IMR-90 (cell line): ENCODE results near the gene PLCL1. TPM values are rescaled to one million over a fixed set of nuclear protein-coding genes. Genes with fewer than 3 reads are reported as not detected.

Source experiments
- ATAC-seq: fragments of 200-7000 bp; cut with Tn5 transposase; 2 replicates; pipeline ENCODE4 v1.9.1; 2020; ENCODE audit warnings: low read depth, mild to moderate bottlenecking, moderate library complexity
- BruUV-seq: library from RNA; stranded (reverse); fragments of 400-500 nt; replicated peaks from 2 replicates; lab custom pipeline; 2021; lab: Mats Ljungman, UMichigan
- CTCF ChIA-PET: fragments of 300-600 bp; formaldehyde crosslinking; extraction: SDS; loops from one replicate; lab custom pipeline; 2021; ENCODE audit warnings: antibody characterized with exemption; lab: Yijun Ruan, JAX
- POLR2A ChIA-PET: fragments of 300-600 bp; sonication (Branson Sonifier 250); formaldehyde crosslinking; loops from one replicate; lab custom pipeline; 2022; ENCODE audit warnings: antibody characterized with exemption; ENCODE audit not compliant: unreplicated experiment; lab: Charles Lee
- DNase-seq: peaks from one replicate; pipeline ENCODE4 v3.0.0; 2013
- H2AFZ ChIP-seq: replicated peaks from 2 replicates; pipeline ENCODE3; 2013; ENCODE audit warnings: low read length, mild to moderate bottlenecking; ENCODE audit not compliant: poor library complexity
- H2AK5ac ChIP-seq: 2 replicates; pipeline ENCODE4 v1.6.1; 2013; ENCODE audit warnings: low read depth, low read length, inconsistent platforms
- H2AK9ac ChIP-seq: replicated peaks from 2 replicates; pipeline ENCODE3; 2013; ENCODE audit warnings: mild to moderate bottlenecking, low read depth, low read length, moderate library complexity; ENCODE audit not compliant: poor library complexity
- H2BK120ac ChIP-seq: 2 replicates; pipeline ENCODE4 v1.6.1; 2013; ENCODE audit warnings: low read depth, low read length, inconsistent platforms
- H2BK15ac ChIP-seq: 3 replicates; pipeline ENCODE4 v1.6.1; 2013; ENCODE audit warnings: low read depth, low read length, inconsistent platforms
- H2BK20ac ChIP-seq: 2 replicates; pipeline ENCODE4 v1.6.1; 2013; ENCODE audit warnings: low read depth, mild to moderate bottlenecking, inconsistent platforms, low read length, moderate library complexity
- H2BK5ac ChIP-seq: 2 replicates; pipeline ENCODE4 v1.6.1; 2013; ENCODE audit warnings: mild to moderate bottlenecking, low read depth, low read length, inconsistent platforms; ENCODE audit not compliant: poor library complexity, severe bottlenecking
- H3K14ac ChIP-seq: replicated peaks from 2 replicates; pipeline ENCODE4 v1.6.1; 2013; ENCODE audit warnings: low read depth, low read length, inconsistent platforms
- H3K18ac ChIP-seq: 2 replicates; pipeline ENCODE4 v1.6.1; 2013; ENCODE audit warnings: low read depth, low read length, control low read depth
- H3K23ac ChIP-seq: 2 replicates; pipeline ENCODE4 v1.6.1; 2013; ENCODE audit warnings: low read depth, low read length, inconsistent platforms
- H3K27ac ChIP-seq: 2 replicates; pipeline ENCODE4 v1.5.1; 2013; ENCODE audit warnings: mild to moderate bottlenecking, control low read depth, low read length; ENCODE audit not compliant: insufficient read depth
- H3K27me3 ChIP-seq: 2 replicates; pipeline ENCODE4 v1.6.1; 2013; ENCODE audit warnings: low read length; ENCODE audit not compliant: control insufficient read depth, insufficient read depth
- H3K36me3 ChIP-seq: 2 replicates; pipeline ENCODE4 v1.6.1; 2013; ENCODE audit warnings: low read length, mixed read lengths; ENCODE audit not compliant: control insufficient read depth, insufficient read depth
- H3K4ac ChIP-seq: 2 replicates; pipeline ENCODE4 v1.6.1; 2013; ENCODE audit warnings: low read depth, low read length, inconsistent platforms
- H3K4me1 ChIP-seq: 2 replicates; pipeline ENCODE4 v1.6.1; 2013; ENCODE audit warnings: low read length, mixed read lengths; ENCODE audit not compliant: control insufficient read depth, insufficient read depth
- H3K4me2 ChIP-seq: 2 replicates; pipeline ENCODE4 v1.6.1; 2013; ENCODE audit warnings: low read depth, mild to moderate bottlenecking, control low read depth, low read length, moderate library complexity
- H3K4me3 ChIP-seq: 2 replicates; pipeline ENCODE4 v1.5.1; 2013; ENCODE audit warnings: low read depth, mild to moderate bottlenecking, control low read depth, low read length, moderate library complexity; ENCODE audit not compliant: insufficient read depth
- H3K56ac ChIP-seq: 2 replicates; pipeline ENCODE4 v1.6.1; 2013; ENCODE audit warnings: low read length, inconsistent platforms; ENCODE audit not compliant: insufficient read depth; ENCODE audit errors: extremely low read depth
- H3K79me1 ChIP-seq, 2 experiments: 2 replicates each; pipeline ENCODE4 v1.6.1; 2013; ENCODE audit warnings: low read length in 2 of 2, inconsistent platforms in 1 of 2, low read depth in 1 of 2
- H3K9ac ChIP-seq: 2 replicates; pipeline ENCODE4 v1.6.1; 2013; ENCODE audit warnings: low read depth, low read length, control low read depth
- H3K9me1 ChIP-seq: 2 replicates; pipeline ENCODE4 v1.6.1; 2013; ENCODE audit warnings: low read length, inconsistent platforms; ENCODE audit not compliant: insufficient read depth
- H3K9me3 ChIP-seq: 2 replicates; pipeline ENCODE4 v1.6.1; 2013; ENCODE audit warnings: low read length; ENCODE audit not compliant: control insufficient read depth, insufficient read depth
- H4K20me1 ChIP-seq: 2 replicates; pipeline ENCODE4 v1.6.1; 2013; ENCODE audit warnings: low read length, inconsistent platforms; ENCODE audit not compliant: insufficient read depth
- H4K5ac ChIP-seq: 2 replicates; pipeline ENCODE4 v1.6.1; 2013; ENCODE audit warnings: mild to moderate bottlenecking, low read depth, low read length, control low read depth
- H4K8ac ChIP-seq, 2 experiments: 2 replicates each; pipeline ENCODE4 v1.6.1; 2013; ENCODE audit warnings: low read depth in 2 of 2, low read length in 2 of 2, control low read depth in 1 of 2, inconsistent platforms in 1 of 2
- H4K91ac ChIP-seq: 2 replicates; pipeline ENCODE4 v1.6.1; 2013; ENCODE audit warnings: low read depth, low read length, inconsistent platforms; ENCODE audit not compliant: insufficient read depth
- CHD1 ChIP-seq: IDR thresholded peaks from 2 replicates; pipeline ENCODE4 v1.6.1; 2012; ENCODE audit warnings: low read depth, low read length, improper control_type of control experiment
- CTCF ChIP-seq: conservative IDR thresholded peaks from 2 replicates; pipeline ENCODE4 v1.5.1; 2012; ENCODE audit warnings: mild to moderate bottlenecking, low read depth, low read length, improper control_type of control experiment
- MAFK ChIP-seq: IDR thresholded peaks from 2 replicates; pipeline ENCODE4 v1.6.1; 2012; ENCODE audit warnings: low read depth, low read length, improper control_type of control experiment
- MXI1 ChIP-seq: IDR thresholded peaks from 2 replicates; pipeline ENCODE4 v1.6.1; 2012; ENCODE audit warnings: low read depth, mild to moderate bottlenecking, low read length, moderate library complexity, borderline replicate concordance
- NFE2L2 ChIP-seq: fragments of 150-350 bp; IDR thresholded peaks from 2 replicates; pipeline ENCODE4 v1.6.1; 2016; ENCODE audit warnings: low read depth, mild to moderate bottlenecking, low read length
- POLR2A ChIP-seq: IDR thresholded peaks from 2 replicates; pipeline ENCODE4 v1.6.1; 2012; ENCODE audit warnings: mild to moderate bottlenecking, low read depth, low read length
- RAD21 ChIP-seq: IDR thresholded peaks from 2 replicates; pipeline ENCODE4 v1.6.1; 2012; ENCODE audit warnings: low read length, improper control_type of control experiment
- RCOR1 ChIP-seq: IDR thresholded peaks from 2 replicates; pipeline ENCODE4 v1.6.1; 2012; ENCODE audit warnings: mild to moderate bottlenecking, low read length, improper control_type of control experiment; ENCODE audit not compliant: insufficient replicate concordance
- RFX5 ChIP-seq: IDR thresholded peaks from 2 replicates; pipeline ENCODE4 v1.8.0; 2012; ENCODE audit warnings: low read depth, mild to moderate bottlenecking, low read length, moderate library complexity
- USF2 ChIP-seq: fragments of 150-350 bp; IDR thresholded peaks from 2 replicates; pipeline ENCODE4 v1.6.1; 2017; ENCODE audit warnings: mild to moderate bottlenecking, antibody characterized with exemption, low read length, low read depth
- WGBS, 2 experiments: methylation state at CpG; one replicate each; pipeline versions ENCODE4 v1.1.5 to v1.1.7; 2013; ENCODE audit warnings: missing lambda C conversion rate in 2 of 2; ENCODE audit not compliant: insufficient read length in 1 of 2; ENCODE audit errors: extremely low coverage in 2 of 2; 5-methylcytosine and 5-hydroxymethylcytosine counted together
- dilution Hi-C: fragments of 300-500 bp; cut with HindIII; formaldehyde crosslinking; loops from one replicate; pipeline ENCODE4 v1.14.3; 2018; ENCODE audit warnings: low sequenced_read_pairs; ENCODE audit not compliant: unreplicated experiment
- in situ Hi-C: fragments of 300-500 bp; cut with MboI; formaldehyde crosslinking; loops from 3 replicates; pipeline ENCODE4 v1.14.3; 2019; ENCODE audit warnings: low sequenced_read_pairs, inconsistent platforms, mixed read lengths
- intact Hi-C: fragments of 100-400 bp; cut with micrococcal nuclease; formaldehyde crosslinking; loops from 2 replicates; pipeline ENCODE4 v1.10.0; 2022
- polyA plus RNA-seq, 3 experiments: library from polyadenylated mRNA; depleted of rRNA; stranded (reverse); fragments of >200 nt; gene quantifications; 2 replicates each; pipeline ENCODE4 v1.2.3, GENCODE V29; 2012; ENCODE audit warnings: low replicate concordance in 1 of 3
- total RNA-seq: library from RNA; depleted of rRNA; stranded (reverse); fragments of >200 nt; gene quantifications from 2 replicates; pipeline ENCODE4 v1.2.3, GENCODE V29; 2012

Gene PLCL1
- total and polyA plus RNA-seq, 2 of the 4 experiments (the other 2 are of a cell fraction) = 0.14 to 0.18 TPM

- no peaks in the 10 kb centered on the region for H3K4me1 ChIP-seq
- H2BK5ac ChIP-seq = no peak overlapping the region
- dilution Hi-C loops (no loop called here), in situ Hi-C loops (no loop called here), intact Hi-C loops (no loop called here)
- H3K27ac ChIP-seq = no peak overlapping the region
- H2BK120ac ChIP-seq = no peak overlapping the region
- no peak overlapping the region for H3K4me2 ChIP-seq
- no peaks in the 10 kb centered on the region for H3K27me3 ChIP-seq
- no peak overlapping the region for H3K9ac ChIP-seq
- H3K4ac ChIP-seq = no peak overlapping the region
- POLR2A ChIA-PET = no interaction called here
- no peak overlapping the region for H3K18ac ChIP-seq
- DNase-seq (no peak), ATAC-seq (no peak)
- TF ChIP-seq USF2 = no peak
- TF ChIP-seq MXI1 = no peak
- no peak for TF ChIP-seq MAFK
- TF ChIP-seq CHD1 = no peak
- no peak for TF ChIP-seq RCOR1
- TF ChIP-seq RFX5 = no peak
- TF ChIP-seq CTCF = no peak
- TF ChIP-seq RAD21 = no peak
- TF ChIP-seq POLR2A = no peak
- no peak for TF ChIP-seq NFE2L2
- no peak overlapping the region for H2AK9ac ChIP-seq
- no peaks in the 10 kb centered on the region for H3K9me3 ChIP-seq
- H3K23ac ChIP-seq = no peak overlapping the region
- H3K56ac ChIP-seq = no peak overlapping the region
- H4K20me1 ChIP-seq = no peaks in the 10 kb centered on the region
- WGBS, 2 experiments = no CpG with 5 or more reads among the region's 5 CpGs
- no peak overlapping the region for H2AK5ac ChIP-seq
- BruUV-seq = no TSS peak
- H2BK15ac ChIP-seq = no peak overlapping the region
- no peak overlapping the region for H2AFZ ChIP-seq
- no peak overlapping the region for H3K14ac ChIP-seq
- H4K5ac ChIP-seq = no peak overlapping the region
- no peak overlapping the region for H4K8ac ChIP-seq
- H4K91ac ChIP-seq = no peak overlapping the region
- H2BK20ac ChIP-seq = no peak overlapping the region
- H3K79me1 ChIP-seq = no peaks in the 10 kb centered on the region
- H3K9me1 ChIP-seq = no peaks in the 10 kb centered on the region
- CTCF ChIA-PET = no interaction called here
- H3K36me3 ChIP-seq = no peaks in the 10 kb centered on the region
- H3K4me3 ChIP-seq = no peak overlapping the region
Observed at GRCh38 chr2:198033626-198034025, 229.2 kb downstream of the PLCL1 start.
